Measurements from ENCODE around the gene PIRT.
"Not testable (repeated sequence)": the region's sequence is repeated elsewhere in the genome, so short reads cannot be mapped to it uniquely, and the experiment has no call there.

Gene PIRT

DNA sequence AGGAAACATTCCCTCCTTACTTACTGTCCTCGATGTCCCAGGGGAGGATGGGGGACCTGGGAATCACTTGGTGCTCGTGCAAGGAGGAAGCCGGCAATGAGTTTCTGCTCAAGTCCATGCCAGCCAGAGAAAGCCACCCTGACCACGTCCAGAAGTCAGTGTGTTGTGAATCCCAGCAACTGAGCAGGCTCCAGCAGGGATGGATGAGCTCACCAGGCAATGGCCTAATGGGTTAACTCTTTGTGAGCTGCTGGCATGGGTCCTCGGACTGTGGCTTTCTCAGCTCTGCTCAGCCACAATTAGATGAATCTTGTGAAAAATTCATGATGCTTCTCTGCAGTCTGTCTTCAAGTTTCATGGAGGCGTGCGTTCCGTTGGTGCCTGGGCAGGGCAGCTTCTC, at the start of gene PIRT:
Gene PIRT, minus strand, starts transcription at position 167 of the 400 bp plus-strand sequence. CDS start 12,442 bp downstream, outside the sequence.
- DNase-seq: no peak

DNA sequence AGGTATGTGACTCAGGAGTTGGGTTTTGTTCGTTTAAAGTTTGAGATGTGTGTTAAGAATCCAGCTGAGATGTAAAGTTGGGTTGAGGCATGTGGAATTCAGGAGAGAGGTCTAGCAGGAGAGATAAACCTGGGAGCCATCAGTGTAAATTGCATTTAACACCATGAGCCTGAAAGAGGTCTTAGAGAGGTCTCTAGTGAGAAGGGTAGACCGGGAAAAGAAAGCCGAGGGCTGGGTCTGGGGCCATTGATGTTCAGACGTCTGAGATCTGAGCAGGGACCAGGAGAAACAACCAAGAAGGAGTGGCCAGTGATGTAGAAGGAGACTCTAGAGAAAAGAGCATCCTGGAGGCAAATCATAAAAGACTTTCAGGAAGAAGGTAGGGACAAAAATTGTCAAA, 44.1 kb upstream of the PIRT start:
- no peak for DNase-seq

DNA sequence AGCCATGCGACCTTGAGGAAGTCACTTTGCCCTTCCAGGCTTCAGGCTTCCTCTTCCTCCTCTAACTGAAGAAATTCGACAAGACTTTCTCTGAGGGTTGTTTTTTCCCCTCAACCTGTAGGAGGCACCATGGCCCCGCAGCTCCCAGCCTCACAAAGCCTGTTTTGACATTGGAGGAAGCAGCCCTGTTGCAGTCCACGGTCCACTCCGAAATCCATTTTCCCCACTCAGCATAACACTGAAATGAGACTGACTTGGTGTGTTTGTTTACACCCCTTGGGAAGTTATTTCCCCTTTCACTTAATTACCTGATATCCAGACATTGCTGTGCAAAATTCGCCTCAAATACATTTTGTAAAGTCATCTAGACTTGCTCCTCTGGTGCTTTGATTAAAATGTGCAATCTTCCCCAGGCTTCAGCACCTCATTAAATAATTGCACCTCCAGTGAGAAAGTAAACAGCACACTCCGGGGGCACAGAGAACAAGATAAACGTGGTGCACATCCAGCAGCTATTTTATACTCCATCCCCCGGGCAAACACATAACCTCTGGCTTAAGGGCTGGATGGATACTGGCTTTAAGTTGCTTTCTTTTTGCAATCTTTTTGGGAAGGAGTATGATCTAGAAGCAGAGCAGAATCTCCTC, 41.4 kb upstream of the PIRT start:
- no peak for DNase-seq

DNA sequence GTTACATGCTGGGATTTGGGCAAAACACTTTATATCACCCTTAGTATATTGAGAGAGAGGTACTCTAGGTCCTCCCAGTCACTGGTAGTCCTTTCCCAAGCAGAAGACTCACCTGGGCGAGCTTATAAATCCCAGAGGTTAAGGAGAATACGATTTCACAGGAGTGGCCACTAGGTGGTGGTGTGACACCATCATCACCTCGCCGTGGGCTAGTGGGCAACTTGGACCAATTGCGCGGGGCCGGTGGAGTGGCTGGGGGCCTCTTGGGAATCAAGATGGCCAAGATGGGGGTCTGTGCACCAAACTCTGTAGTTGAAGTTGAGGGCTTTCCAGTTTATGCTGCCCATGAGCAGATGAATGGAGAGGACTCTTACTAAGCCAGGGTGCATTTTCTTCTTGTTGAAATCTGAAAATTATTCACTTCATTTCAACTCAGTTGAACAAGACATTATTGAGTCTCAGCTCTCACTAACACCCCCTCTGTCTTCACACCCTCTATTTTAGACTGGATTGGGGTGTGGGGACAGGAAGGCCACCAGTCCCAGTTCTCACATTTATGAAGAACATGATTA, 38.2 kb upstream of the PIRT start:
- peak; percentile 45 for DNase-seq

DNA sequence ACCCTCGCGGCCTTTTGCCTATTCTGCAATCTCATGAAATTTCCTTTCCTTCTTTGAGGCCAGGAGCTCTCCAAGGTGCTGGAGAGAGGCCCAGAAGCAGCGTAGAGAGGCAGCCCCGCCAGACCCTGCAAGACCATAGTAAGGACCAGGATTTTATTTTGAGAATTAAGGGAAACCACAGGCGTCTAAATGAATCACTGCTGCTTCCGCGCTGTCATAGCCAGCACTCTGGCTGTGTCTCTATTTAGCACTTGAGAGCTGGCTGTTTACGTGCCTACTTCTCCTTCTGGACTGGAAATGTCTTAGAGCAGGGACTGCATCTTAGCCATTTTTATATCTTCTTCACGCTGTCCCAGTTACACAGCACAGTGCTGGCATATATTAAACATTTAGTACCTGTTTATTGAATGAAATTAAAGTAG, 37.6 kb upstream of the PIRT start:
- DNase-seq: peak; percentile 25

DNA sequence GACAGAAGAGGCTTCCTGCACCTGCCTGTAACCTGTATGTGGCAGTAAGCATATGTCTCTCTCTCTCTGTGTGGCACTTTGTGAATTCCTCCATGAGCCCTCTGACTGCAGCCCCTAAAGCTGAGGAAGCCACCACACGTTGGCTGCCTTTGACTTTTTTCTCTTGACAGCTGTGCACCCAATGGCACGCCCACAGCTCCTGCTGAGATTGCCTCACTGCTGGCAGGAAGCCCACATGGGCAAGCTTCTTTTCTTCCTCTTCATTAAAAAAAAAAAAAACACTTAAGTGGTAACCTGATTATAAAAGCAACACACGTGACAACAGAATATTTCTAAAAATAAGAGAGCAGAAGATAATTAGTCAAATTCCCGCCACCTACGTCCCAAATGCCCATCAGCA, 34.0 kb upstream of the PIRT start:
- DNase-seq: no peak

DNA sequence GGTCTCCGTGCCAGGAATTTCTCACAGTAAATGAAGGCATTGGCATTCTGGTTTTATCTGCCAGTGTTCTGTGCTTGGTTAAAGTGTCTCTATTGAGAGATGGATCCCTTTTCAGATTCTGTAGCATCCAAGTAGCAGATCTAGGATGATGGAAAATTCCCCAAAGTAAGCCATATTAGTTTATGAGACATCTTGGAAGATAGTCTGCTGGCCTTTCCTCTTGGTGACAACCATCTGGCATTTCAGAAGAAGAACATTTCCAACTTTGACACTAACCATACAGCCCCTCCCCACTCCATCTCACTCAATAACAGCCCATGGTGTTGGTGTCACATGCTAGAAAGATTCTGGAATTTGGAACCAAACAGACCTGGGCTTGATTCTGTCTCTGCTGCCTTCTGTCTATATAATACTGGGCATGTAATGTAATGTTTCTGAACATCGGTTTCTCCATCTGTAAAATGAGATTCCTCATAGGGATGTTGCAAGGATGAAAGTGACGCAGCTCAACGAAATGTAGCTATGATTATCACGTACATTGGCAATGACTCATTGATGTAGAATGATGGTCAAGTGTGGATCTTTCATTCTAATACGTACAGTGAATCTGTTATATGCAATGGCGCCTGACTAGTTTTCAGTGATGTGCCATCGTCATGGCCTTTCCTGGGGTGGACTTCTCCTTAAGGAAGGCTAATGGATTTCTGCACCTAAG, 32.6 kb upstream of the PIRT start:
- no peak for DNase-seq

DNA sequence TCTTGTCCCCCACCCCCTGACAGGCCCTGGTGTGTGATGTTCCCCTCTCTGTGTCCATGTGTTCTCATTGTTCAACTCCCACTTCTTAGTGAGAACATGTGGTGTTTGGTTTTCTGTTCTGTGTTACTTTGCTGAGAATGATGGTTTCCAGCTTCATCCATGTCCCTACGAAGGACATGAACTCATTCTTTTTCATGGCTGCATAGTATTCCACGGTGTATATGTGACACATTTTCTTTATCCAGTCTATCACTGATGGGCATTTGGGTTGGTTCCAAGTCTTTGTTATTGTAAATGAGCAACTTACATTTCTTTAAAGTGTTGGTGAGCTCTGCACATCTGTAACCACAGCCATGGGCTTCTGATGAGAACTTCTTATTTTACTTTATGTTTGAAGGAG, 30.9 kb upstream of the PIRT start:
- DNase-seq: not testable (repeated sequence)

DNA sequence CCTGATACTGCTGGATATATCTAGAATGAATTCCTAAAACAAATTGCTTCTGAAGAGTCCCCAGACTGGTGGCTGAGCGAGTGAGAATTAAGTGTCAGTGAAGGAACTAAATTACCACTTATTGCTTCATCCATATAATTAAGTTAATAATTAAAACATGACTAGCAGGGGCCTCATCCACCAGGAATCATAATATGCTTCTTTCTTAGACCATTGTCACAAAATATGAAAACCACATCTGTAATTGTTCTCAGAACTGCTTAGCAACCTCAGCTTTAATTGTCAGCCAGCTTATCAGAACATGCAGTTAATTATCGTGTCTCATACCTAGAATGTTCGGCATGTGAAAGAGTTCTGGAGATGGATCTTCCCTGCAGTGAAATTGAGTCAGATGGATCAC, 21.2 kb upstream of the PIRT start:
- no peak for DNase-seq

DNA sequence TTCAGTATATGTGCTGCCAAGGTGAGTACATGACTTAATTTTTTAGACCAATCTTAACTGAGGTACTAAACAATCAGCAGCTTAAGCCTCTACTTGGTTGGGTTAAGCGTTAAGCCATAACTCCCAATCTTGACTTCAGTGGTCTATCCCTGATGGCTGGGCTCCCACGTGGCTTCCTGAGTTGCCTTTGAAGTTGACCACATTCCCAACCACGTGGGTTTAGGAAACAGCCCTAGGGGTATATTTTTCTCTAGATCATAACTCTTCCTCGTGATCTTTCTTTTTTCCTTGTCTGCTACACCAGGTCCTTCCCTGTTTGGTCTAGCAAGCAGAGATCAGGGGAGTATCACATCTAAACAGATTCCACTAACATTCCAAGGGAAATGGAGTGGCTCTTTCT, 20.1 kb upstream of the PIRT start:
- DNase-seq: no peak

DNA sequence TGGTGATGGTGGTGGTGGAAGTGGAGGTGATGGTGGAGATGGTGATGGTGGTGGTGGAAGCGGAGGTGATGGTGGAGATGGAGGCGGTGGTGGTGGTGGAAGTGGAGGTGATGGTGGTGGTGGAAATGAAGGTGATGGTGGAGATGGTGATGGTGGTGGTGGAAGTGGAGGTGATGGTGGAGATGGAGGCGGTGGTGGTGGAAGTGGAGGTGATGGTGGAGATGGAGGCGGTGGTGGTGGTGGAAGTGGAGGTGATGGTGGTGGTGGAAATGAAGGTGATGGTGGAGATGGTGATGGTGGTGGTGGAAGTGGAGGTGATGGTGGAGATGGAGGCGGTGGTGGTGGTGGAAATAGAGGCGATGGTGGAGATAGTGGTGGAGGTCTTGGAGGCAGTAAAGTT, 8.7 kb upstream of the PIRT start:
- not testable (repeated sequence) for DNase-seq

DNA sequence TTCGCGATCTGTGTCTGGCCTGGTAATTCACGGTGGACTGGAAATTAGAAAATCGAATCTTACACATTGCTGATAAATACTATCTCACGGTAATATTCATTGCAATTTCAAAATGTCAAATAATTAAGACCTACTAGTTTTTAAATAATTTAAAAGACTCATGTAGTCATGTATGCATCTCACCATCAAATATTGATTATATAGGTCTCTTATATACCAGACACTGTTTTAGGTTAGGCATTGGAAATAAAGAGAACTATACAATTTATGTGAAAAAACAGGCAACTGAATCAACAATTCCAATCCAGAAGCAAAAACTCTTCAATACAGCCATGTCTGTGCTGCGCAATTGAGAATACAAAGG, 7.5 kb upstream of the PIRT start:
- DNase-seq: no peak

DNA sequence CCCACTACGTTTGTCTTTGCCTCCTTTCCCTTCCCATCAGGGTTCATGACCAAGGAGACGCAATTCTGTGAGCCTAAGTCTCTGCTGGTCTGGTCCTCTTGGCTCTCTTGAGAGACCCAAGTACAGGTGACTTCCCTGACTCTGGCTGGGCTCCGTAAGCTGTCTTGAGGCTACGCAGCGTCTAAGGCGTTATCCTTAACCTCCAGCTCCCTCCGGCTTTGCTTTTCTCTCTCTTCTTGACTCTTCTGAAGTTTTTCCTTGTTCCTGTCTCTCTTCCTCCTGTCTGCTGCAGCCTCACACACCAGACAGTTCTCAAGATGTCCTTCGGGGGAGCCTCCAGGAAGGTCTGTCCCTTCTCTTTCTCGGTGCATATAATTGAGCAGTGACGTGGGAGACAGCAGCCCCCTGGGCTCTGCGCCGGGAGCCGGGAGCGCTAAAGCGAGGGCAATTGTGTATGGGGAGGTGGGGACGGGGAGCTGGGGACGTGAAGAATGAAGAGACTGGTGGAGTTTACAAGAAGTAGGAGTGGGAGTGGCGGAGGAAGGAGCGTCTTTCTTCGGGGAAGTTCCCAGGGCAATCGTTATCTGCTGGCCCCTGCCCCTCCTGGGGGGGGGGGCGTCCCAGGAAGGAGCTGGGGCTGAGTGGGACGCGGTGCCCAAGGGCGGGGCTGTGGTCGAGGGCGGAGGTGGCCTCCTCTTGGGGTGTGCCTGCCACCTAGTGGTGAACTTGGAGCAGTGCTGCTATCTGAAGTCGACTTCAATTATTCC, 6.9 kb upstream of the PIRT start:
- DNase-seq: peak; percentile 79

DNA sequence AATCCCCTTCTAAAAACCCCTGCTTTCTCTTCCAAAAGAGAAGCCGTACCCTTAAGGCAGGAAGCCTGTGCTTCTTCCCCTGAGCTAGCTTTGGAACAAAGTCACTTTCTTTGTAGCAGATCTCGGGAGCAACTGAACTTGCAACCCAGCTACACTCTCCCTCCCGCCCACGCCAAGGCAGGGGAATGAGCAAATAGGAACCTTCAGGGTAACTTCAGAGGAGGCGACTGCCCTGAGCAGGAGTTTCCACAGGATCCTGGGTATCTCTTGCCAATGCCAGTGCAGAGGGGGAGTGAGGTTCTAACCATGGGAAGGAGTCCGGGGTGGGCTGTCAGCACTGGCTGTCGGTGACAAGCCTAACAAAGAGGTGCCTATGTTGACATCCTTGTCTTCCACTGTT, 5.9 kb upstream of the PIRT start:
- DNase-seq: peak; percentile 45

DNA sequence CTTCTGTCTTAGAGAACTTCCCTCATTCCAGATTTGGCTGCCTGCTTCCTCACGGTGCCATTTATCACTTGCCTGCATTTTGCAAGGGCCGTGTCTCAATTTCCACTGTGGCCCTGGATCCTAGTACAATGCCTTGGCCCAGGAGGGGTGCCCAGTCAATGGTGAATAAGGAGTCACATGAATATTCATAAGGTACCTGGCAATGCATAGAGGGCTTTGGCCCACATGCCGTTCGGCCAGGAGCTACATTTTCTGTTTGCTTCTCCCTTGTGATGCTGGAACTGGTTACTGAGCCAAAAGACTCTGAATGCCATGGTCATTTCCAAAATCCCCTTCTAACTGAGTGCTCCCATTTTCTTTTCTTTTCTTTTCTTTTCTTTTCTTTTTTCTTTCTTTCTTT, 4.8 kb upstream of the PIRT start:
- no peak for DNase-seq

DNA sequence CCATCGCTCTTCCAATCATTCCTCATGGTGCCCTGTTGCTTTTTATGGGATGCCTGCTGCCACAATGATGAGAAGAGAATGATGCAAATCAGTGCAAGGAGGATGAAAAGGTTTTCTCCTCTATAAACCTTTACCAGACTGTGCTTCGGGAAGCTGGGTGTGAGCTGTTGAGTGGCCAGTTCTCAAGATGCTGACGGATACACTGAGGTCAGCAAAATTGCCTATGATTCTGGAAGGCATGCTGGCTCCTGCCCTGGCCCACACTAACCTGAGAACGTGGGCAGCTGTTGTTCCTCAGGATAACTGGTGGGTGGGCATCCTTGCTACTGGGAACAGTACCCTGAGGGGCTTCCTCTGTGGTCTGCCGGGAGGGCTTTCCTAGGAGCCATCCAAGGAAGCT, 795 bp upstream of the PIRT start:
- DNase-seq: no peak

DNA sequence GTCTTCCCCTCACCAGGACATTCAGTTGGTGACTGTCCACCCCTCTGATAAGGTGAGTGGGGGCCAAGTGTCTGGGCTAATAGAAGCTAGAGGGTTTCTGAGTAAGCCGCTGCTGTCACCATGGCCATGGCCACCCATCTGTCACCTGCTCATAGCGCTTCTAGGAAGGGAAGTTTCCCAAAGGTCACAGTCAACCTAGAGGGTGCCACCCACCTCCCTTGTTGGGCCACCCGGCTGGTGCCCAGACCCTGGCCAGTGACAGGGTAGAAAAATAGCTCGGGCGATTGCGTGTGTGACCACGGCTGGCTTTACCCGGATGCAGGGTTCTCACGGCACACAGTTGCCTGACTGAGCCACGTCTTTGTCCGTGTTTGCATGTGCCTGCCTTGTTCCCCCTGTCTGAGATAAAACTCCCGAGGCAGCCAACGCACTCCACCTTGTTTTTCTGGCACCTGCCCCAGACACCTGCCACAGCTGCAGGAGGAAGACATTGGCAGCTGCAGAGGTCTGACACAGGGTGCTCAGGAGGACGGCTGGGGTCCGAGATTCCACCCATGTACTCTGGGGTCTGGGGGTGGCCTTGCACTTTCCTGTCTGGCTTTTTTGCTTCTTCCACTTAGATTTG, 809 bp downstream of the PIRT start:
- DNase-seq: no peak

DNA sequence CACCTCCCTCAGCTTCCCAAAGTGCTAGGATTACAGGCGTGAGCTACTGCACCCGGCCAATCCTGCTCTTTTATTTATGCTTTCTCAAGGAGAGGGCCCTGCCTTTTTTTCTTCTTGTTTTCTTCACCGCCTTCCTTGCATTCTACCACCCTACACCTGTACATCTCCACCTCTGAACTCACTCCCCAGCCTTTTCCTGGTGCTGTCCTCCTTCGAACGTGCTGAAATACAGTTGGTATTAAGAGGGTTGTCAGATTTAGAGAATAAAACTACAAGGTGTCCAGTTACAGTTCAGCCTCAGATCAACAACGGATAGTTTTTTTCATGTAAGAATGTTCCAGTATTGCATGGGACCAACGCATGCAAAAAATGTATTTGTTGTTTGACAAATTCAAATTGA, 1.7 kb downstream of the PIRT start:
- no peak for DNase-seq

DNA sequence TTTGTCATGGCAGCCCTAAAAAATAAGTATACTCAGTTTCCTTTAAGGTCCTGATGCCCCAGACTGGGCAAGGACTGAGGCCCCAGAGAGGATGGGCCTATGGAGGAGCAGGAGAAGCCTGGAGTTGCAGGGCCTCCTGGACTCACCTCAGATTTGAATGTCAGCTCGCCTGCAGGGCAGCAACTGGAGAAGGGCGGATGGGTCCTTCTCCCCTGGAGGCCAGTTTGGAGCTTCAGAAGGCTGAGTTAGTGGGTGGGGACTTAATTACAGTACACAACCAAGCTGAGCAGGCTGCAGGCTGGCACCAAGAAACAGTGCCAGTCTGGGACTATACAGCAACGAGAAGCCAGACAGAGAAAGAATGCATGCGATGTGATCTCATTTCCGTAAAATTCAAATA, 6.2 kb downstream of the PIRT start:
- DNase-seq: no peak

DNA sequence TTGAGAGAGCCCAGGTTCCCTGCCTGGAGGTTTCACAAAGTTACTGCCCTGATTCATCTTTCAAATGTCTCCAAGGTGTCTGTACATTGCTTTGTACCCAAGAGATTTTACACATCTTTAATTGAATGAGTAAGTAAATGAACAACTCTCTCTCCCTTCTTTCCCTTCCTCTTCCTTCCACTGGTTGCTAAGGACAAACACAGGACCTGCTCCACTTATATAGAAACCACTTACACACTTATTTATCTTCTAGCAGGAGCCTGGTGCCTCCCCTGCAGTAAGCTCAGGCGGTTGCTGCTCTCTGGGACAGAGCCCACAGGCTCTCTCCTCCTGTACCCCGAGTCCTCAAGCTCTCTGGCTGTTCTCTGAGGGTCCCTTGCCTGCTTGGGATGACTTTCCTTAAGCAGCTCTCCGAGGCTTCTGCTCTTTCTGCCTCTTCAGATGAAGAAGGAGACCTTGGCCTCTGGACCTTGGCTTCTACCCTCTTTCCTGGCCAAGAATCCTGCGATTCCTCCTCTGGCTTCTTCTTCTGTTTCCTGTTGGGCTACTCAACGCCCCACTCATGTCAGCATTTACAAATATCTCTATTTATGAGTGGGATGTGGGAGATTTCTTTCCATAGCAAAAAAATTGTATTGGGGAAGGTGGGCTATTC, 9.9 kb downstream of the PIRT start:
- no peak for DNase-seq

DNA sequence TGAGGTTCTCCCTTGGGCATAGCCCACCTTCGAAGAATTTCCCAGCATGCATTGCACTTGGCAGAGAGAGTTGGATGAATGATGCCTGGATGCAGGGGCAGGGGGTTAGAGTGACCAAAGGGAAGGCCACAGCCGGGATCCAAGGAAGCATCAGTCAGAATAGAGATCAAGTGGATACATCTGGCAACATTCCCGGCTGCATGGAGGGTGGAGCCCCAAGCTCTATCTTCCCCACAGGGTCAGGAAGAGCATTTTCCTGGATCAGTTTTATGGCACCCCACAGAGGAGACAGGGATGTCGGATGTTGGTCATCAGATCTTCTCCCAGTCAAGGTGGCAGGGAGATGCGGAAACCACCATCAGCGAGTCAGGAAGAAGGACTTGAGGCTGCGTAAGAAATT, 13.0 kb downstream of the PIRT start:
- DNase-seq: no peak

DNA sequence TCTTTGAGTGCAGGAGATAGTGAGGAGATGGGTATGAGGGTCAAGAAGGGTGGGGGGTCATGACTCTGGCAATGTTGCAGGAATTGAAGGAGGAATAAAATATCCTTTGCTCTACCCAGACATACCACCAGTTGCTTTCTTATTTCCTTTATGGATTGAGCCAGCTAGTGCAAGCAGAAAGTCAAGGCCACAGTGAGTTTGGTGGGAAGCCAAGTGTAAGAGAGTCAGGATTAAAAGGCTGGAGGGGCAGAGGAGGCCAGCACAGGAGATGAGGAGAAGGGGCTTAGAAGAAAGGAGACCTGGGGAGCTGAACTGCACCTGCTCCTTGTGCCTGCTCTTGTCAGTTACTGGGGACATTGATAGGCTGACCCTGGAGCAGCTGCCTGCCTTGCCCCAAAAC, 16.1 kb downstream of the PIRT start:
- DNase-seq: no peak

DNA sequence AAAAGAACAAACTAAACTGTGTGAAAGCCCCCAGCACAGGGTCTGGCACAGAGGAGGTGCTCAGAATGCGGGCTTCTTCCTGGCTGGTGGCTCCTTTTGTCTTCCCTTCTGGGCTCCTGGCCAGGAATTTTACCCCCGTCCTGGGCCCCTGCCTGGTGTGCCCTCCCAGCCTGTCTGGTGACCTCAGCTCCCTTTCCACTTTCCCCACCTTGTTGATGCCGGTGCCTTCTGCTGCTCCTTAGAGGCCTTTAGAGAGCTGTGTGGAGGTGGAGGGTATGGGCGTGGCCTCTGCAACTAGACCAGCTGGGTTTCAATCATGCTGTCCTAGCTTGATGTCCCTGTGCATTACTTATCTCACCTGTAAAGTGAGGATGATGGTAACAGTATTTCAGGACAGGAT, 16.8 kb downstream of the PIRT start:
- DNase-seq: no peak
